ENCODE data around the gene LCN9. TPM values are rescaled to one million over a fixed set of nuclear protein-coding genes. Genes with fewer than 3 reads are reported as not detected.
"Not testable (repeated sequence)": the region's sequence is repeated elsewhere in the genome, so short reads cannot be mapped to it uniquely, and the experiment has no call there.

The LCN9 gene
- not detected in 2 replicates for total RNA-seq (2014; rRNA removed; shearing (Covaris generic); ENCODE audit: low replicate concordance)

DNA sequence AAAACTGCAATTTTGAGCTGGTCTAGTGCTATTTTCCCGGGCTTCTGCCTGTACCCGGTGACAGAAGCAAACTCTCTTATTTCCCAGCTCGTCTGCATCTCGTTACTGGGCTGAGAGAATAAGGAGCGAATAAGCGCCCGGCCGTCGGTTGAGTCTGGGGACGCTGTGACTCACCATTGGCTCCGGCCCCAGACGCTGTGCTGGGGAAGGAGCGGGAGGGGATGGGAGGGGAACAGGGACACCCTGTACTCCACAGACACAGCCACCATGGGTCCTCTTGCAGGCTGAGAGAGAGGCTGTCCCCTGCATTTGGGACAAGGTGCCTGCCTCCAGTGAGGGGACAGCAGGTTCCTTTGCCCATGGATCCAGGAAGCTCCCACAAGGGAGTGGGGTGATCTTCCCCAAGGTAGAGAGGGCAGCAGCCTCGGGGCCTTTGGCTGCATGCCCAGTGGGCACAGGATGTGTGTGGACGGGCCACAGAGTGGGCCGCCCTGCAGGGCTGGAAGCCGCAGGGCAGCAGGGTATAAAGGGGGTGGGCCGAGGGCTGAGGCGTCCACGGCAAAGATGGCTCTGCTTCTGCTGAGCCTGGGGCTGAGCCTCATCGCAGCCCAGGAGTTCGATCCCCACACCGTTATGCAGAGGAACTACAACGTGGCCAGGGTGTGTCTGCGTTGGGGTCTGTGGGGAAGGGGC lies at the start of gene LCN9:
Gene LCN9 (plus strand): TSS at position 552 of the 693 bp plus-strand sequence. CDS start 13 bp downstream, at position 565.
- in situ Hi-C loops (cut with HindIII; ENCODE audit: low pct_unique_long_range_greater_than_20kb, low sequenced_read_pairs), result no loop called here
- no peak for DNase-seq (ENCODE audit: low read depth)

- DNase-seq (ENCODE audit: low read depth), result no peak
- in situ Hi-C loops (cut with HindIII; ENCODE audit: low pct_unique_long_range_greater_than_20kb, low sequenced_read_pairs), result no loop called here
Measured at GRCh38 chr9:135613946-135614805, 48.9 kb upstream of the LCN9 start.

GRCh38 chr9:135614821-135615665 lies 48.1 kb upstream of the LCN9 start:
- DNase-seq (ENCODE audit: low read depth), result no peak
- in situ Hi-C loops (cut with HindIII; ENCODE audit: low pct_unique_long_range_greater_than_20kb, low sequenced_read_pairs), result no loop called here

GRCh38 chr9:135615666-135616618 lies 47.2 kb upstream of the LCN9 start:
- in situ Hi-C loops (cut with HindIII; ENCODE audit: low pct_unique_long_range_greater_than_20kb, low sequenced_read_pairs), result no loop called here
- no peak for DNase-seq (ENCODE audit: low read depth)

DNA sequence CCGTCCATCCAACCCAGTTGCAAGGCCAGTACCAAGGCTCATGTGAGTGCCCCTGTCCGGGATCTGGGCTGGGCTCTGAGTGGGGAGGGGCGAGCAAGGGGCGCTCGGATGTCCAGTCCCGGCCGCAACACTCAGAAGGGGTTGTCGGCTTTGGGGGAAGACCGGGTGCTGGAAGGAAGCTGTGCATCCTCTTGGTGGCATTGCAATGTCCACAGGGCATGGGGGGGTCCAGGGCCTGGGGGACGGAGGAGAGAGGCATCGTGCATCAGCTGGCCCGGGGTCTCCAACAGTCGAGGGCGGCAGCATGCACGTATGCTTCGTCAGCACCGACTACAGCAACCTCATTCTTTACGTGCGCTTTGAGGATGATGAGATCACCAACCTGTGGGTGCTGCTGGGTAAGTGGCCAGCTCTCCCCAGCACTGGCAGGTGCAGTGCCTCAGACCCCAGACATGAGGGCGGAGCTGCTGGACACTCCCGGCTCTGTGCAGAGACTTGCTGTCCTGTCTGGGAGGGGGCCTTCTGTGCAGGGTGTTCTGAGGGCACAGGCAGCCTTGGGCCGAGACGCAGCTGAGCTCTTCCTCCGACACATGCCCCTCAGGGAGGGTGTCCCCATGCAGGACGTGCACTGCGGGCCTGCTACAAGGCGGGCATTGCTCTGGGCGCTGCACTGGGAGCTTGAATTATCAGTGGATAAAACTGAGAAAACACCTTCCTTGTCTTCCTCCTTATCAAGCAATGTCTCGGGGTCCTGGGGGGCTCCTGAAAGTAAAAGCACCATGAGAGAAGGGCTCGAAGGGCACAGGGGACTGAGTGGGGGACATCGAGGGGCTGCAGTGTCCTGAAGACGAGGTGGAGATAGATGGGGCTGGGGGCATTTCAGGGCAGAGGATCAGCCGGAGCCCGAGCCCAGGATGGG lies 46.2 kb upstream of the LCN9 start:
- in situ Hi-C loops (cut with HindIII; ENCODE audit: low pct_unique_long_range_greater_than_20kb, low sequenced_read_pairs), result no loop called here
- DNase-seq (ENCODE audit: low read depth), result no peak

GRCh38 chr9:135617538-135617900 lies 45.6 kb upstream of the LCN9 start:
- no peak for DNase-seq (ENCODE audit: low read depth)
- in situ Hi-C loops (cut with HindIII; ENCODE audit: low pct_unique_long_range_greater_than_20kb, low sequenced_read_pairs), result no loop called here

- in situ Hi-C loops (cut with HindIII; ENCODE audit: low pct_unique_long_range_greater_than_20kb, low sequenced_read_pairs), result no loop called here
- DNase-seq (ENCODE audit: low read depth), result no peak
Measured at GRCh38 chr9:135617991-135618411, 45.1 kb upstream of the LCN9 start.

GRCh38 chr9:135618866-135619598 lies 44.1 kb upstream of the LCN9 start:
- in situ Hi-C loops (cut with HindIII; ENCODE audit: low pct_unique_long_range_greater_than_20kb, low sequenced_read_pairs), result no loop called here
- no peak for DNase-seq (ENCODE audit: low read depth)

- DNase-seq (ENCODE audit: low read depth), result no peak
- in situ Hi-C loops (cut with HindIII; ENCODE audit: low pct_unique_long_range_greater_than_20kb, low sequenced_read_pairs), result no loop called here
Measured at GRCh38 chr9:135619599-135619886, 43.6 kb upstream of the LCN9 start.

GRCh38 chr9:135620558-135620957 lies 42.6 kb upstream of the LCN9 start:
- DNase-seq (ENCODE audit: low read depth), result no peak
- in situ Hi-C loops (cut with HindIII; ENCODE audit: low pct_unique_long_range_greater_than_20kb, low sequenced_read_pairs), result no loop called here

DNA sequence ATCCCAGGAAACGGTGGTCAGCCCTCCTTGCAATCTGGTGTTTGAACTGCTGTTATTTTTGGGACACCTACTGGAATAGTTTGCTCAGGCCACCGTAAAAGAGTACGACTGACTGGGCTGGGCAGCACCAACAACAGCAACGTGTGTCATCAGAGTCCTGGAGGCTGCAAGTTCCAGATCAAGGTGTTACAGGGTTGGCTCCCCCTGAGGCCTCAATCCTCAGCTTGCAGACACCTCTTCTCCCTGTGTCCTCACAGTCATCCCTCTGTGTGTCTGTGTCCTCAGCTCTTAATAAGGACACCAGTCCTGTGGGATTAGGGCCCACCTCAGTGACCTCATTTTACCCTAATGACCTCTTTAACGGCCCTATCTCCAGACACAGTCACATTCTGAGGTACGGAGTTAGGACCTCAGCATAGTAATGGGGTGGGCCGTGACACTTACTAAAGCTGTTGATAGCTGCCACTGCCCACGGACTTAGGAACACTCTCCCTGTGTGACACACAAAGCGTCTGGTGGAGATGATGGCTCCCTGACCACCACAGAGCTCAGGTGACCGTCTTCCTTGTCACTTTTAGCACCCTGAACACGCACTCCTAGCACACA lies 40.6 kb upstream of the LCN9 start:
- DNase-seq (ENCODE audit: low read depth), result no peak
- in situ Hi-C loops (cut with HindIII; ENCODE audit: low pct_unique_long_range_greater_than_20kb, low sequenced_read_pairs), result no loop called here

DNA sequence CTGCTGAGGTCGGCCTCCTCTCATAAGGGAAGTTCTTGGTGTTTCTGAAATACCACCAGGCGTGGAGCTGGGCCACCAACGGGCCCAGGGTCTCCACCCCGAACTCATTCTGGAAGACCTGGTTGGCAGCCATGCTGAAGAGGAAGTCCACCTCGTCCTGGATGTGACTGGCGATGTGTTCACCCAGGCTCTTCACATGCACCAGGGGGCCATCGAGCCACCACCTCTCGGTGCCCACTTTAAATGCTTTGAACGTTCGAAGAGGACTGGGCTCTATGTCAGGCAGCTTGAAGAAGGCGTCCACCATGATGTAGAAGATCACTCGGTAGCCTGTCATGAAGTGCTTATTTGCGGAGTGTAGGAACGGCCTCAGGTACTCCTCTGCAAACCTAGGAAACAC lies 38.8 kb upstream of the LCN9 start:
- no peak for DNase-seq (ENCODE audit: low read depth)
- in situ Hi-C loops (cut with HindIII; ENCODE audit: low pct_unique_long_range_greater_than_20kb, low sequenced_read_pairs), result no loop called here

- no peak for DNase-seq (ENCODE audit: low read depth)
- in situ Hi-C loops (cut with HindIII; ENCODE audit: low pct_unique_long_range_greater_than_20kb, low sequenced_read_pairs), result no loop called here
Measured at GRCh38 chr9:135632841-135633240, 30.3 kb upstream of the LCN9 start.

DNA sequence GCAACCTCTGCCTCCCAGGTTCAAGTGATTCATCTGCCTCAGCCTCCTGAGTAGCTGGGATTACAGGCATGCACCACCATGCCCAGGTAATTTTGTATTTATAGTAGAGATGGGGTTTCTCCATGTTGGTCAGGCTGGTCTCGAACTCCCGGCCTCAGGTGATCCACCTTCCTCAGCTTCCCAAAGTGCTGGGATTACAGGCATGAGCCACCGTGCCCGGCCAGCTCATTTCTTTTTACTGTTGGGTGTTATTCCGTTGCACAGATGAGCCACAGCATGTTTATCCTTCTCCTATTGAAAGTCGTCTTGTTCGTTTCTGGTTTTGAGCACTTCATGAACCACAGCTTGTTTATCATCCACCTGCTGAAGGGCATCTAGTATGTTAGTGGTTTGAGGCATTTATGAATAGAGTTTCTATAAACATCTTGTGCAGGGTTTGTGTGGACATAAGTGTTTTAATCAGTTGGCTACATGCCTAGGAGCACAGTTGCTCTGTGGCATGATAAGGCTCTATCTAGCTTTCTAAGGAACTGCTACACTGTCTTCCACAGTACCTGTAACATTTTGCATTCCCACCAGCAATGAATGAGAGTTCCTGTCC lies 26.1 kb upstream of the LCN9 start:
- in situ Hi-C loops (cut with HindIII; ENCODE audit: low pct_unique_long_range_greater_than_20kb, low sequenced_read_pairs); DNase-seq (ENCODE audit: low read depth): not testable (repeated sequence)

GRCh38 chr9:135639196-135639595 lies 23.9 kb upstream of the LCN9 start, which contains the start of gene GLT6D1:
TSS of gene GLT6D1 (minus strand) at chr9:135639540. CDS start at chr9:135639187, 353 bp downstream.
- in situ Hi-C loops (cut with HindIII; ENCODE audit: low pct_unique_long_range_greater_than_20kb, low sequenced_read_pairs), result no loop called here
- no peak for DNase-seq (ENCODE audit: low read depth)
